HG02678 (cell line): ENCODE results near the gene TMEM87B.
"Not testable (repeated sequence)": the region's sequence is repeated elsewhere in the genome, so short reads cannot be mapped to it uniquely, and the experiment has no call there.

Source experiments
- ATAC-seq: cut with Tn5 transposase; IDR thresholded peaks from one replicate; pipeline ENCODE4 v1.9.1; 2021; ENCODE audit warnings: mild to moderate bottlenecking, moderate library complexity; ENCODE audit not compliant: unreplicated experiment

TMEM87B gene

DNA sequence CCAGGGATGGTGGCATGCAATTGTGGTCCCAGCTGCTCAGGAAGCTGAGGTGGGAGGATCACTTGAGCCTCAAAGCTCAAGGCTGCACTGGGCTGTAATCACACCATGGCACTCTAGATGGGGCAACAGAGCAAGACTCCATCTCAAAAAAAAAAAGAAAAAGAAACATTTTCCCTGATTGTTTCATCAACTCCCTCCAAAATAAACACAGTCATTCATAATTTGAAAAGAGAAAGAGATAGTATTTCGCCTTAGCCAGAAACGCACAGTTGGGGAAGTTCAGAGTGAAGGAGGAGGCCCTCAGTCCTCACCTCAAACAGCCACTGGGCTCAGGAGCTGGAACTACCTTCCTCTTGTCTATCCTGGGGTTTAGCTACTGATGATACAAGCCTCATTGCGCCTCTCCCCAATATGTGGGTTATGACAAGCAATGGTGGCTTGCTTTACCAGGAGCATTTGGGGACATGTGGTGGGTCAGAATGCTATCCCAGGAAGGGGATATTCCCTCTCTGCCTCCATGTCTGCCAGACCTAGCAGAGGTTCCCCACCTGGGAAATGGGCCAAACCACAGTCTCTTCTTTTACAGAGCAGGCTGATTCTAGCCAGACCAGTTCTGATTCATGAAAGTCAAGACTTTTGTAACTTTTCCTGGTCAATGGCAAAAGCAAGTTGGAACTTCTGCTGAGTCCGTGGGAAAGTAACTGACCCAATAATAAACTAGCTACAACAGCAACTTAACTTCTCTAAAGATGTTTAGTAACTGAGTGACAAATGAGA, 22.2 kb upstream of the TMEM87B start:
- no peak for ATAC-seq

DNA sequence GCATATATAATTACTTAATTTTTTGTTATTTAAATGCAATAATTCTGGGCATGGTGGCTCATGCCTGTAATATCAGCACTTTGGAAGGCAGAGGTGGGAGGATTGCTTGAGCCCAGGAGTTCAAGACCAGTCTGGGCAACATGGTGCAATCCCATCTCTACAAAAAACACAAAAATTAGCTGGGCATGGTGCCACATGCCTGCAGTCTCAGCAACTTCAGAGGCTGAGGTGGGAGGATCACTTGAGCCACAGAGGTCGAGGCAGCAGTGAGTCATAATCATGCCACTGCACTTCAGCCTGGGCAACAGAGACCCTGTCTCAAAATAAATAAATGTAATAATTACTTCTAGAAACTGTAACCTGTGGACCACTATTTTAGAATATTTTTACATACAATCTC, 21.5 kb upstream of the TMEM87B start:
- ATAC-seq, result no peak

DNA sequence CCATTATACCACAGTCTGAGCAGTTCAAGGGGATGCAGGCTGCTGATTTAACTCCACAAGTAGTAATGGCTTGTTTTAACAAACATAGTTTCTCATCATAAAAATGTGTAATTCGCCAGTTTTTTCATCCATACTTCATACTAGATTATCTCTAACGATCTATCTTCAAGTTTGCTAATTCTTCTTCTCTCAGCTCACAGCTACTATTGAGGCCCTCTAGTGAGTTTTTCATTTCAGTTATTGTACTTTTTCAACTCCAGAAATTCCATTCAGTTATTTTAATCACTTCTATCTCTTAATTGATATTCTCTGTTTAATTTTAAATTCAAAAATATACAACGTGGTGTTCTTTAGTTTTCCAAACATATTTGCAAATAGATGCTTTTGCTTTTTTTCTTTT, 20.1 kb upstream of the TMEM87B start:
- ATAC-seq, result no peak

DNA sequence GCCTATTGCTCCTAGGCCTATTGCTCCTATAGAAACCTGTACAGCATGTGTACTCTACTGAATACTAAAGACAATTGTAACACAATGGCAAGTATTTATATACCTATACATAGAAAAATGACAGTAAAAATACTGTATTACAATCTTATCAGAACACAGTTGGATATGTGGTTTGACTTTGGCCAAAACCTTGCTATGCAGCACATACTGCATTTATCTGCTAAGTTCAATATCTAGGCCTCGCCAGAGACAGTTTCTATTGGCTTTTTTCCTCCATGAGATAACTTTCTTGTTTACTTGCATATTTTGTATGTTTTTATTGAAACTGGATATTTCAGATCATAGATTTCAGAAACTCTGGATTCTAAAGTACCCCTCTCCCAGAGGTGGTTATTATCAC, 19.3 kb upstream of the TMEM87B start:
- no peak for ATAC-seq

DNA sequence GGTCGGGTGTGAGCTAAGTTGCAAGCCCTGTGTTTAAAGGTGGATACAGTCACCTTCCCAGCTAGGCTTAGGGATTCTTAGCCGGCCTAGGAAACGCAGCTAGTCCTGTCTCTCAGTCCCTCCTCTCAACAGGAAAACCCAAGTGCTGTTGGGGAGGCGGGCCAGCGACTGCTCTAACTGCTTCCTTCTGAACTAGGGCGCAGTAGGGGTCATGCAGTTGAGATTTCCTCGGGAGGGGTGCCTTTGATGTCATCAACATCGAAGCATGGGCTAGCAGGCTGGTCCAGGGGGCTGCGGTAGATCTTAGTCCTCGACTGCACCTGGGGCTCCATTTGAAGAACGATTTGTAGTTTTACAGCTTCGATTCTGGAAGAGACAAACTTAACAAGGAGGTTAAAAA, 15.5 kb upstream of the TMEM87B start:
- ATAC-seq, result not testable (repeated sequence)

DNA sequence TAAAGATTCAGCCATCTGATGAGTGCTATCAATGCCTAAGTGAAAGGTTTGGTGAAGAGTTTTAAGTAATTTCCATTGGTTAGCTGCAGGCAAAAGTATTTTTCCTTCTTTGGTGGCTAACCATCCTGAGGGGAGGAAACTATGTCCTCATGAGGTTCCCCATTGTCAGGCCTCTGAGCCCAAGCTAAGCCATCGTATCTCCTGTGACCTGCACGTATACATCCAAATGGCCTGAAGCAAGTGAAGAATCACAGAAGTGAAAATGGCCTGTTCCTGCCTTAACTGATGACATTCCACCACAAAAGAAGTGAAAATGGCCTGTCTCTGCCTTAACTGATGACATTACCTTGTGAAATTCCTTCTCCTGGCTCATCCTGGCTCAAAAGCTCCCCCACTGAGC, 15.0 kb upstream of the TMEM87B start:
- ATAC-seq, result not testable (repeated sequence)

DNA sequence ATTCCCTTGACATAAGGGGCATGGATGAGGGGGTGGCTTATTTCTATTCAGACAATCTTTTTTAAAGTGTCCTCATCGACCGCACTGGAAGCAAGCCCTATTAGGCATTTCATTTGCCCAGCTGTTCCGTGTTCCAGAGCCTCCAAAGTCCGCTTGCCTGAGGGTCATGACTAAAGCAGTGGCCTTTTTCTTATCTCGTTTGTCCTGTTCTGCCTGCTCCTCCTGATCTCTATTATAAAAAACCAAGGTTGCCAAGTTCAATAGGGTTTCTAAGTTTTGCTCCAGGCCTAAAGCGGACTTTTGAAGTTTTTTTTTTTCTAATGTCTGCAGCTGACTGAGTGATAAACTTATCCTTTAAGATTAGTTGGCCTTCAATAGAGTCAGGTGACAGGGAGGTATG, 13.6 kb upstream of the TMEM87B start:
- not testable (repeated sequence) for ATAC-seq

DNA sequence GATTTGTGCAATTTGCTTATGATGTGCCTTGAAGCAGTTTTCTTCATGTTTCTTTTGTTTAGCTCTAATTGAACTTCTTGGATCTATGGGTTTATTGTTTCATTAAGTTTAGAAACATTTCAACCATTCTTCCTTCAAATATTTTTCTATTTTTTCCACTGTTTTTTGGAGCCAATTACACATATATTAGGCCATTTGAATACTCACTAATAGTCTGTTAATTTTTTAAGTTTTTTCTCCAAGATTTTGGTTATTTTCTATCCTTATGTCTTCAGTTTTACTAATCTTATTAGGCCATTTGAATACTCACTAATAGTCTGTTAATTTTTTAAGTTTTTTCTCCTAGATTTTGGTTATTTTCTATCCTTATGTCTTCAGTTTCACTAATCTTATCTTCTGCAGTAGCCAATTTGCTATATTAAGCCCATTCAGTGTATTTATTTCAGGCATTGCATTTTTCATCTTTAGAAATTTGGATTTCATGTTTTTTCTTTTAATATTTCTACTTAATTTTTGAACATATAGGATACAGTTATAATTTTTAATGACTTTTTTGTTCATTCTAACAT, 9.5 kb upstream of the TMEM87B start:
- no peak for ATAC-seq

DNA sequence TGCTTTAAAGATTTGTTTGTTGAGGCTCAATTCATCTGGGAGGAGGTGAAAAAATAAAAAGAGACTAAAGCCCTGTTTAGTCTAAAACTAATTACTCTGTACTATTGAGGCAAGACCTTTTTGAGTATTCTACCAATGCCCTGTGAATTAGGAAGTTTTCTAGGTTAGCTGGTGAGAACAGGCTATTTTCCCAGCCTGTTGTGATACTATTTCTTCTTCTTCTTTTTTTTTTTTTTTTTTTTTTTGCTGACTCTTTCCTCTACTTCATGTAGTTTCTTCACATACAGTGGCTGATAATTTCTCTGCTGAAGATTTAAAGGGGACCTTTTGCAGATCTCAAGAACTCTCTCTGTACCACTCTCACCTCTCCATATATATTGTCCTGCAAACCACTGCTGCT, 8.8 kb upstream of the TMEM87B start:
- ATAC-seq, result no peak

DNA sequence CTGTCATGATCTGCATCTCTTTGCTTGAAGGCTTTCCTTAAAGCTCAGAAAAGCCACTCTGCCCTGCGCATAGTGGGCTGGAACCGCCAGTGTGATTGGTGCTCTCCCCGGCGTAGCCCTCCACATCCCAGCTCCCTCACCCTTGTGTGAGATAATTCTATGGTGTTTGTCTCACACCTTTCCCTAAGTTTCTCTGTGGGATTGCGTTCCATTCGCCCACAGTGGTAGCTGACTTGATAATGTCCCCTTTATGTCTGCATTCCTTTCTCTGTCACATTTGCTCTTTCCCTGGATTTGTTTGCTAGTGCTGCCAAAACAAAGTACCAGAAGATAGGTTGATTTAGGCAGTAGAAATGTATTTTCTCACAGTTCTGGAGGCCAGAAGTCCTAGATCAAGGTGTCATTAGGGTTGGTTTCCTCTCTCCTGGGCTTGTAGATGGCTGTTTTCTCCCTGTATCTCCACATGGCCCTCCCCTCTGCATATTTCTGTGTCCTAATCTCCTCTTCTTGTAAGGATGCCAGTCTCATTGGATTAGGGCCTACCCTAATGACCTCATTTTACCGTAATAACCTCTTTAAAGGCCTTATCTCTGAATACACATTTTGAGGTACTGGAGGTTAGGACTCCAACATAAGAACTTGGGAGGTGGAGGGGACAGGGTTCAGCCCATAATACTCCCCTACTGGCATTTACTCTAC, 7.4 kb upstream of the TMEM87B start:
- ATAC-seq, result no peak

DNA sequence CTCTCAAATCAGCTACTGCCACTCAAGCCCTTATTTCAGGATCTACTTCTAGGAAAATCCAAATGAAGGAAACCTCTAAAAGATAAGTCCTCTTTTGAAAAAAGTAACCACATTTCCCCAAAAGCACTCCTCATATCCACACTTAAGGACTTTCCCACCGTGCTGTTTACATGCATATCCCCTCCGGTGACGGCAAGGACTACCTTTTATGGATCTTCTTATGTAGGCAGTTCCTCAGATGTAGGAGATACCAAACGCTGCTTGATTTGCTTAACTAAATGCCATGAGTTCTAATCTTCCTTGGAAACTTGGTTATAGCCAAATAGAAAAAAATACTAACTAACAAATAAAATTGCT, 6.9 kb upstream of the TMEM87B start:
- ATAC-seq, result no peak

DNA sequence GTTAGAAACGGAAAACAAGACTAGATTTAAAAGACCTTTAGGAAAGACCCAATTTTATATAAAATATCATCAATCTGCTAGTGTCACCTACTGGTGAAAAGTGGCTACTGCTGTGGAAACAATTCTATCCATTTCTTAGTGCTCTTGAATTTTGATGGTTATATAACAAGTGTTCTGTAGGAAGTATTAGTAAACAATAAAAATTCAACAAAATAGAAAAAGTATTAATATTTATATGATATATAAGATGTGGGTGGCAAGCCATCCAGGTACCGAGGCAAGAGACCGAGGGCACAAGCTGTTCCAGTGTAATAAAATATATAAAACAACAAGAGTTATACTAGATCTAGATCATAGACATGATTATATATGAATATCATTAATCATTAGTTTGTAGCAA, 6.2 kb upstream of the TMEM87B start:
- no peak for ATAC-seq

DNA sequence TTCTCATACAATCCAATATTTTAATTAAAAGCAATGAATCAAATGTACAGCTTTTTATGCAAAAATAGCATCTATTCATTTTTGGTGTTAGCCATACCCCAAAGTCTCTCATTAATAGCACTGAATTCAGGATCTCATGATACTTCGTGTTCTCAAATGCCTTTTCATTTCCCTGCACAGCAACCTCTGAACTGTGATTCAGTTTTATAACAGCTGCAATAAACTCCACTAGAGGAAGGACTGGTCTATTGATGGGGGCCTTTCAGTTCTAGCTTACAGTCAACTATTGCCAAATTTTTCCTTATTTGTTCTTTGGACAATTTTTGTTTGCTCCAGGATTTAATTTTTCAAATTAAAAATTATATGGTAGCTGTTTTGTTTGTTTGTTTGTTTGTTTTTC, 4.8 kb upstream of the TMEM87B start:
- no peak for ATAC-seq

DNA sequence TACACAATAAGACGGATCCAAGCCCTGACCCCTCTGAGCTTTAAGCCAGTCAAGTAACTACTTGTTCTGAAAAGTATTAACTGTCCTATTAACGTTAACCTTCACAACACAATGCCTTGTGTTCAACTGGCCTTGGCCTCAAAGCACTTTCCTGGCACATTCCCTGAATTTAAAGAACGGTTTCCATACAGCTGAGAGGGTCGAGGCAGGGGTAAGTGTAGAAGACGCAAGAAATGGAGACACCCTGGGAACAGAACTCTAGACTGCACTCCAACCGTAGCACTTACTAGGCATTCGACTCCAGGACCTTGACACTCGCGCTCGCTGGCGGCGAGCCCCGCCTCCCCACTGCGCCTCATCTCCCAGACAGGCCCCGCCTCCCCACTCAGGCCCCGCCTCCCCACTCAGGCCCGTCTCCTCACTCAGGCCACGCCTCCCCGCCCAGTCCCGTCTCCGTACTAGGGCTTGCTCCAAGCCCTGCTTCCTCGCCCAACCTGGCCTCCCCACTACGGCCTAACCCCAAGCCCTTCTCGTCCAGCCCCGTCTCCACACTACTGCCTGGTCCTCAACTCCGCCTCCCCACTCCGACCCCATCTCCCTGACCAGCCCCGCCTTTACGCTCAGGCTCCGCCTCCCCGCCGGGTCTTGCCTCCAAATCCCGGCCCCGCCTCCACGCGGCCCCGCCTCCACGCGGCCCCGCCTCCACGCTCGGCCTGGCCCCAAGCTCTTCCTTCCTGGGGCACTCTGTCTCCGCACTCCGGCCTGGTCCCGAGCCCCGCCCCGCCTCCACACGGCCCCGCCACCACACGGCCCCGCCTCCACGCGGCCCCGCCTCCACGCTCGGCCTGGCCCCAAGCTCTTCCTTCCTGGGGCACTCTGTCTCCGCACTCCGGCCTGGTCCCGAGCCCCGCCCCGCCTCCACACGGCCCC, 887 bp upstream of the TMEM87B start:
- peak; percentile 66 for ATAC-seq

DNA sequence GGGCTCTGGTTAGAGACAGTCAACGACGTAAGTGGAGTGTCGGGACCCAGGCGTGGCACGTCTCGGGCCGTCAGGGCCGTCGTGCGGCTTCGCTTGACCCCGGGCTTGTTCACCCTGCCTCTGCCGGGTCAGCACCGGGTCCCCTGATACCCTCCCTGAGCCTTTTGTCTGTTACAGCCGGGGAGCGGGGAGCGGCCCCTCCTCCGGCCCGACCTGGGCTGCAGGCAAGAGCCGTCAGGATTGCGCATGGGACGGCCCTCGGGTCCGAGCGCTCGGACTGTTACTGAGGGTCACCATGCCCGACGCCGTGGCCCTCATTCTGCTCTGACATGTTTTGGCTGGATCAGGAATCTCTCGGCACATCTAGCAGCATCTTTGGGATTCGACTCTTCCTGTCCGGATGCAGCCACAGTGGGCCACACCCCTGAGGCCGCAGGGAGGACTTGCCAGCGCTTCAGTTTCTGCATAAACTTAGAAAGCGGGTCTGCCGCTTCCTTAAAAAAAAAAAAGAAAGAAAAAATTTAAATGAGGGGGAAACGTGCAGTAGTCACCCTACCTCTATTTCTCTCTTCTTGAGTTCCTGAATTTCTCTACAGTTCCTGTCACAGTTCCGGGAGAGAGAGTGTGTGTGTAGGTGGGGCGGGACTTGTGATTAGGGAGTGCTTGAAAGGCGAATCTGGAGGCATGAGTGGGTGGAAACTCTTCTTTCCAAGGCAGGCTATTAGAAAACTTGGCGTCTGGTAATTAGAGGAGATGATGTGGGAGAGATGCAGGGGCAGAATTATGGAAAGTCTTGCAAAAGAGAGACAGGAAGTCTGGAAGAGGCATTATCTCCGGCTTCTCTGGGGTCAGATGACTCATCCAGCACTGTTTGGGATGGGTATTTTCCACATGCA, 909 bp downstream of the TMEM87B start:
- no peak for ATAC-seq

DNA sequence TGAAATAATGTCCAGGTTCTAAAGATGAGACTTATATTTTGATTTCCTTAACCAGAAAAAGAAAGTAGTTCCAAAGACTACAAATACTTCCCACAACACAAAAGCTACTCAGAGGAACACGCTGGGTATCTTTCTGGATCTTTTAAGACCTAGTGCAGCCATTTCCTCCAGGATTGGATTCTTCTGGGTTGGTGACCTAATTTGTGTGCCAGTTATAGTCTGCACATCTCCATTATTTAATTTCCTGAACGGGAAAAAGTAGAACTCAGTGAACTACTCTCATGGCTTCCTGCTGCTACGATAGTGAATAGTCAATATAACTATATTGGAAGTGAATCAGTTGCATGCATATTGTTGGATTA, 1.5 kb downstream of the TMEM87B start:
- no peak for ATAC-seq

DNA sequence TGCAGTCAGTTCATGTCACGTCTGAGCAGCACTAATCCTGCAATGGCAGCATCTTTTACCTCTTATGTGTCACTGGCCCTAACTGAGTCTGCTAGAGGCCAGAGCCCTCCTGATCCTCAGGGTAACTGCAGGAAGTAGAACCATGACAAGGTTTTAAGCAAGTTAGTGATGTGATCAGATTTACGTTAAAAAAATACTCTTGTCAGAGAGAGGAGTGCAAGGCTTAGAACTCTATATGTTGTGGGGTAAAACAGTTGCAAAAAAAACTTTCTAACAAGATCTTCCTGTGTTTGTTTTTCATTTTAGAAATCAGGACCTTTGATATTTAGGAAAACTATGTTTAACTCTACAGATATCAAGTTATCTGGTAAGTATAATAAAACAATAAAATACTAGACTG, 4.6 kb downstream of the TMEM87B start:
- ATAC-seq, result no peak

DNA sequence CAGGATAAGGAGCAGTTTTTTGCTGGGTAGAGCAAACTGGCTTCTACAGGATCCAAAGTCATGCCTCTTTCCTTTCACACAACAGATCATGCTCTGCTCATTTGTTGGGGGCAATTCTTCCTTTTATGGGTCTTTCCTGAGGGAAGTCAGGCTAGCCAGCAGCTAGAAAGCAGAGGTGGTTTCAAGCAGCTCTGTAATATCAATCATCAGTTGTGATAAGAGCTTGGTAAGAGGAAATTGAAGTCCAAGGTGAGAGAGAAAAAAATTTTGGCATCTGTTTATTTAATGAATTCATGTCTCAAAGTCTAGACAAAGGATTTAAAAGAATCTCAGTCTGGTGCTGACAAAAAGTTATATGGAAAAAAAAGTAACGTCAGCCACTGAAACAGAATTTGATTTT, 6.2 kb downstream of the TMEM87B start:
- ATAC-seq, result no peak

DNA sequence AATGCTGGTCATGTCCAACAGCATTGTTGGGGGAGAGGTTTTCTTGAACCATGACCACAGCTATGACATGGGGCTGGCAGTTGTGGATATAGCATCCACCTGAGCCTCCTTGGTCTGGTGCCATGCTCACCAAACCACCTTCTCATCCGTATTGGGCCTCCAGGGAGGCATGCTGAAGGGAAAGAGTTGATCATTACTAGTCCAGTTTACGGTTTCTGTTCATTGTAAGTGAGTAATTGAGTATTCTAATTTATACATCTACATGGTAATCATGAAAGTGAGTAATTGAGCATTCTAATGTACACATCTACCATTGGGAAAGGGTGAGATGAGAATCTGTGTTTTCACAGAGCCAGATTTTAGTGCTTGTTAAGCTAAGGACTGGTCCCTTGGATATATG, 6.8 kb downstream of the TMEM87B start:
- no peak for ATAC-seq

DNA sequence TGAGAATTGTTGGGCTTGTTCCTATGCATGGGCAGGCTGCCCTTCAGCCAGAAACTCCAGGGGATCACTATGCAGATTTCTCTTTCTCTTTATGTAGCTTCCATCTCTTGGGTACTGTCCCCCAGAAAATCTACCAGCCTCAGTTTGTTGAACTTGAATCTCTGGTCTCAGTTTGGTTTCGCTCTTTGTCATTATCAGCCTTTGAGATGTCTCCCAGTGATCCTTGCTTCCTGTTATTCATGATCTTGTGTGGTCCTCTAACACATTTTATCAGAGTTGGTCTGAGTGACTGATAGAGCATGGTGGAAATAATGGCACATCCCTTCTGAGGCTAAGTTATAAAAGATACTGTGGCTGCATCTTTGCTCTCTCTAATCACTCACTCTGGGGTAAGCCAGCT, 7.8 kb downstream of the TMEM87B start:
- no peak for ATAC-seq
